HCT116 (cell line): ENCODE measurements around the gene IL1B. TPM values are rescaled to one million over a fixed set of nuclear protein-coding genes. Genes with fewer than 3 reads are reported as not detected.

ENCODE experiments used
- ATAC-seq: fragments of 200-7000 bp; cut with Tn5 transposase; 2 replicates; pipeline ENCODE4 v1.9.1; 2020; ENCODE audit warnings: mild to moderate bottlenecking, moderate library complexity
- BruUV-seq: library from RNA; stranded (reverse); fragments of 400-500 nt; replicated peaks from 2 replicates; lab custom pipeline; 2021; lab: Mats Ljungman, UMichigan
- CTCF ChIA-PET: fragments of 300-600 bp; sonication (Branson Sonifier 250); formaldehyde crosslinking; loops from one replicate; lab custom pipeline; 2021; ENCODE audit warnings: antibody characterized with exemption; lab: Charles Lee
- POLR2A ChIA-PET: fragments of 300-600, 350-600 bp; sonication (Branson Sonifier 250); formaldehyde crosslinking; loops from one replicate; lab custom pipeline; 2021; ENCODE audit warnings: antibody characterized with exemption; lab: Charles Lee
- RAD21 ChIA-PET, 2 experiments: fragments of 300-600 bp; sonication (Branson Sonifier 250); formaldehyde crosslinking; loops; one replicate each; lab custom pipeline; 2023; ENCODE audit warnings: low total read pairs in 2 of 2; ENCODE audit not compliant: uncharacterized antibody in 2 of 2, unreplicated experiment in 2 of 2, low non-redundant PET in 1 of 2; lab: Charles Lee
- DNase-seq: peaks from one replicate; pipeline ENCODE4 v3.0.0-alpha.2; 2010; ENCODE audit warnings: low read depth, low spot score
- H2AFZ ChIP-seq: fragments of 200-600 bp; shearing (Covaris generic), sonication (generic); 2 replicates; pipeline ENCODE4 v1.6.1; 2017; ENCODE audit warnings: low read depth, mixed run types, mixed read lengths, antibody characterized with exemption, low read length; ENCODE audit not compliant: poor library complexity, severe bottlenecking
- H3K27ac ChIP-seq: 2 replicates; pipeline ENCODE4 v1.5.1; 2012; ENCODE audit warnings: low read depth, low read length
- H3K27me3 ChIP-seq: fragments of 200-600 bp; sonication (generic); 2 replicates; pipeline ENCODE4 v1.6.1; 2016; ENCODE audit warnings: mixed run types, low read length, mixed read lengths; ENCODE audit not compliant: insufficient read depth
- H3K36me3 ChIP-seq, 2 experiments: fragments of 200-500 bp in 1 of 2; fragments of 200-600 bp in 1 of 2; sonication (Bioruptor generic) in 1 of 2; sonication (generic) in 1 of 2; 2 replicates each; pipeline versions ENCODE4 v1.5.1 to v1.6.1; 2014 to 2016; ENCODE audit warnings: low read length in 2 of 2, inconsistent platforms in 1 of 2, mixed read lengths in 1 of 2, mixed run types in 1 of 2; ENCODE audit not compliant: insufficient read depth in 2 of 2, control insufficient read depth in 1 of 2
- H3K4me1 ChIP-seq, 2 experiments: fragments of 200-600 bp in 1 of 2; sonication (generic) in 1 of 2; 2 replicates each; pipeline versions ENCODE4 v1.5.1 to v1.6.1; 2012 to 2017; ENCODE audit warnings: low read length in 2 of 2, inconsistent platforms in 1 of 2, mild to moderate bottlenecking in 1 of 2, mixed read lengths in 1 of 2, mixed run types in 1 of 2, moderate library complexity in 1 of 2; ENCODE audit not compliant: insufficient read depth in 2 of 2, control insufficient read depth in 1 of 2
- H3K4me2 ChIP-seq: fragments of 200-600 bp; sonication (generic); 2 replicates; pipeline ENCODE4 v1.6.1; 2017; ENCODE audit warnings: mixed run types, low read length, mixed read lengths
- H3K4me3 ChIP-seq, 2 experiments: fragments of 200-600 bp in 1 of 2; sonication (generic) in 1 of 2; replicated peaks in 1 of 2; 2 replicates each; pipeline ENCODE4 v1.5.1; 2011 to 2016; ENCODE audit warnings: low read length in 2 of 2, control low read depth in 1 of 2, low read depth in 1 of 2, mild to moderate bottlenecking in 1 of 2, mixed read lengths in 1 of 2, mixed run types in 1 of 2
- H3K79me2 ChIP-seq: fragments of 200-600 bp; sonication (generic); 2 replicates; pipeline ENCODE4 v1.6.1; 2017; ENCODE audit warnings: mild to moderate bottlenecking, mixed run types, low read length, moderate library complexity, mixed read lengths; ENCODE audit not compliant: insufficient read depth
- H3K9ac ChIP-seq: fragments of 200-600 bp; sonication (generic); 2 replicates; pipeline ENCODE4 v1.6.1; 2016; ENCODE audit warnings: low read length, mixed read lengths
- H3K9me2 ChIP-seq: fragments of 200-600 bp; sonication (generic), shearing (Covaris generic); 2 replicates; pipeline ENCODE4 v1.6.1; 2017; ENCODE audit warnings: mixed run types, mild to moderate bottlenecking, moderate library complexity; ENCODE audit not compliant: insufficient read depth
- H3K9me3 ChIP-seq, 2 experiments: fragments of 200-500 bp in 1 of 2; fragments of 200-600 bp in 1 of 2; sonication (Bioruptor generic) in 1 of 2; sonication (generic) in 1 of 2; 2 replicates each; pipeline ENCODE4 v1.6.1; 2014 to 2017; ENCODE audit warnings: low read length in 2 of 2, mixed read lengths in 2 of 2, inconsistent platforms in 1 of 2, low read depth in 1 of 2, mild to moderate bottlenecking in 1 of 2, mixed run types in 1 of 2, moderate library complexity in 1 of 2; ENCODE audit not compliant: control insufficient read depth in 1 of 2, insufficient read depth in 1 of 2
- H4K20me1 ChIP-seq: fragments of 200-600 bp; sonication (generic), shearing (Covaris generic); 2 replicates; pipeline ENCODE4 v1.6.1; 2017; ENCODE audit warnings: mixed run types, mild to moderate bottlenecking, moderate library complexity; ENCODE audit not compliant: insufficient read depth
- ATF3 ChIP-seq: IDR thresholded peaks from 2 replicates; pipeline ENCODE4 v1.6.1; 2012
- CBX3 ChIP-seq: IDR thresholded peaks from 2 replicates; pipeline ENCODE4 v1.6.1; 2012; ENCODE audit warnings: low read depth
- EGR1 ChIP-seq: IDR thresholded peaks from 2 replicates; pipeline ENCODE4 v1.6.1; 2012; ENCODE audit warnings: low read depth
- JUND ChIP-seq: IDR thresholded peaks from 2 replicates; pipeline ENCODE4 v1.6.1; 2012
- MAX ChIP-seq: IDR thresholded peaks from 2 replicates; pipeline ENCODE4 v1.6.1; 2012
- POLR2A ChIP-seq: IDR thresholded peaks from 2 replicates; pipeline ENCODE4 v1.7.0; 2011; ENCODE audit warnings: borderline replicate concordance; ENCODE audit not compliant: insufficient read depth, insufficient read length; ENCODE audit errors: extremely low read depth
- POLR2AphosphoS5 ChIP-seq: IDR thresholded peaks from 2 replicates; pipeline ENCODE4 v1.6.1; 2011; ENCODE audit warnings: mild to moderate bottlenecking, low read depth, low read length, moderate library complexity
- REST ChIP-seq: IDR thresholded peaks from 2 replicates; pipeline ENCODE4 v1.6.1; 2012; ENCODE audit warnings: low read depth
- SIN3A ChIP-seq: IDR thresholded peaks from 2 replicates; pipeline ENCODE4 v1.6.1; 2012; ENCODE audit warnings: low read depth
- SP1 ChIP-seq: IDR thresholded peaks from 2 replicates; pipeline ENCODE4 v1.6.1; 2012; ENCODE audit warnings: low read depth
- SRF ChIP-seq: IDR thresholded peaks from 2 replicates; pipeline ENCODE4 v1.6.1; 2012; ENCODE audit warnings: low read depth
- ZFX ChIP-seq: fragments of 450-650 bp; IDR thresholded peaks from 2 replicates; pipeline ENCODE4 v1.6.1; 2017
- ZNF274 ChIP-seq: fragments of 200-500 bp; sonication (Bioruptor generic); IDR thresholded peaks from 2 replicates; pipeline ENCODE4 v1.6.1; 2014; ENCODE audit warnings: mild to moderate bottlenecking, low read depth, low read length, inconsistent platforms
- intact Hi-C: fragments of 100-400 bp; cut with micrococcal nuclease; formaldehyde crosslinking; loops from 2 replicates; pipeline ENCODE4 v1.10.0; 2022
- total RNA-seq: library from RNA; stranded (reverse); gene quantifications from one replicate; pipeline ENCODE4 v1.2.1, GENCODE V29; 2021; ENCODE audit not compliant: unreplicated experiment

The IL1B gene
- total RNA-seq, 1 experiment from 2014 or later, result not detected

GRCh38 chr2:112829961-112830681 is 6.5 kb downstream of the IL1B start:
- Histone ChIP-seq H3K4me2 (no peak overlapping the region), H3K4me1 (peaks cover 12% of the 10 kb centered on the region in 2 experiments), H3K27ac (no peak overlapping the region), H3K9me3 (no peaks in the 10 kb centered on the region), H3K9me2 (no peaks in the 10 kb centered on the region), H3K9ac (no peak overlapping the region), H3K36me3 (no peaks in the 10 kb centered on the region), H3K27me3 (no peaks in the 10 kb centered on the region), H2AFZ (no peak overlapping the region), H4K20me1 (no peaks in the 10 kb centered on the region), H3K4me3 (no peak overlapping the region), H3K79me2 (no peaks in the 10 kb centered on the region)
- intact Hi-C loops, result no loop called here
- ATAC-seq (no peak), DNase-seq (no peak)
- no peak for TF ChIP-seq ZFX
- TF ChIP-seq SRF, result no peak
- TF ChIP-seq JUND, result no peak
- TF ChIP-seq SP1, result no peak
- no peak for TF ChIP-seq POLR2AphosphoS5
- TF ChIP-seq ZNF274, result no peak
- no peak for TF ChIP-seq EGR1
- TF ChIP-seq SIN3A, result no peak
- TF ChIP-seq MAX, result no peak
- RAD21 ChIA-PET, result no interaction called here
- POLR2A ChIA-PET, result interaction anchor here (1.3 kb wide), 1 partner anchor 11 kb away, joined by 3 read pairs; no protein-coding TSS in a partner anchor
- CTCF ChIA-PET, result no interaction called here
- BruUV-seq, result no TSS peak

- TF ChIP-seq POLR2A (no peak), SRF (no peak), CBX3 (no peak), SP1 (no peak), ATF3 (no peak), REST (no peak), POLR2AphosphoS5 (no peak), ZNF274 (no peak)
- Histone ChIP-seq H4K20me1 (no peaks in the 10 kb centered on the region), H3K9ac (no peak overlapping the region), H3K27ac (no peak overlapping the region), H3K36me3 (no peaks in the 10 kb centered on the region), H3K4me3 (no peak overlapping the region), H3K4me1 (peaks cover 11 to 13% of the 10 kb centered on the region in 2 experiments), H2AFZ (no peak overlapping the region), H3K4me2 (no peak overlapping the region), H3K79me2 (no peaks in the 10 kb centered on the region), H3K9me3 (no peaks in the 10 kb centered on the region), H3K27me3 (no peaks in the 10 kb centered on the region), H3K9me2 (no peaks in the 10 kb centered on the region)
- ChIA-PET CTCF (no interaction called here), RAD21 (no interaction called here), POLR2A (interaction anchor here (1.3 kb wide), 1 partner anchor 10 kb away, joined by 3 read pairs; no protein-coding TSS in a partner anchor)
- no TSS peak for BruUV-seq
- DNase-seq (no peak), ATAC-seq (no peak)
- intact Hi-C loops, result no loop called here
Measured at GRCh38 chr2:112829101-112829960, 7.2 kb downstream of the IL1B start.
